ENCODE results near the gene IFITM2.

- TF ChIP-seq CTCF (conservative IDR thresholded peaks at IDR 0.05) (no peak), ZFX (IDR thresholded peaks at IDR 0.05) (no peak)
Measured at GRCh38 chr11:326842-327580, 19.4 kb downstream of the IFITM2 start.

Data from C4-2B (cell line).